ENCODE data around the gene TINCR.

GRCh38 chr19:5533257-5533656 is 34.5 kb downstream of the TINCR start:
- TF ChIP-seq CTCF (IDR thresholded peaks at IDR 0.05) (no peak), EZH2 (IDR thresholded peaks at IDR 0.05; ENCODE audit: borderline replicate concordance, insufficient read depth, low read depth, low read length, poor library complexity, severe bottlenecking) (no peak)
